Measurements from ENCODE around the gene FAHD1. TPM values are rescaled to one million over a fixed set of nuclear protein-coding genes. Genes with fewer than 3 reads are reported as not detected.

Gene FAHD1
- total and polyA plus RNA-seq, 2 experiments from 2014 or later: 39.7 to 40.9 TPM

DNA sequence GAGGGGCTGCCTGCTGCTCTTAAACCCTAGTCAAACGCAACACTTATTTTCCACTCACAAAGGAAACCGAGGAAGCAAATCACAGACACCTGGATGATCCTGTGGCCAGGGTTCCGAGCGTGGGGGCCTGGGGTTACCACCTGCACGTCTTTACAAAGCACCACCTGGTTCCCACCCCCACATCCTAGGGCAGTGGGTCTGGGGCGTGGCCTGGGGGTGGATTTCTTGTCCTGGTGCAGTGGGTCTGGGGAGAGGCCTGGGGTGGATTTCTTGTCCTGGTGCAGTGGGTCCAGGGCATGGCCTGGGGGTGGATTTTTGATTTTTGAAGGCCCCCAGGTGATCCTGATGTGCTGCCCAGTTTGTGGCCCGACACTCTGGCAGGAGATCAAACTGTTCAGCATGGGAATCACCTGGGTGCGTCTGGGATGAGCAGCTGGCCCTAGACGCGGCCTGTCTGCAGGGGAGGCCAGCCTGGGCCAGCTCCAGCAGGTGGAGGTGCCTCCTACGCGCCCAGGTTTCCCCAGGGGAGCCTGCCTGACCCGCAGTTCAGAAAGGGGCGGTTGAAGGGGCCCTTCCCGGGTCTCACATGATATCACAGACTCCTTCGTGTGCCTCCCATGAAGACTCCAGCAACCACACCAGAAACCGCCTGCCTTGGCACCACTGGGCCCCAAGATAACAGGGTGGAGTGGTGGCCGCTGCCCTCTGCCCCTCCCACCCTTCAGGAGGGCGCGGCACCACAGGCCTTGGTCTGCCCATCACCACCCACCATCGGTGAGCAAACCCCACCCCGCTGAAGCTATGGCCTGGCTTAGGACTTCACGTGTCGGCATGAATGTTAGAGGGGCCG is 6.7 kb upstream of the FAHD1 start:
- 85% methylated on average over 24 to 25 of the region's 25 CpGs for WGBS, 2 experiments (ENCODE audit: low coverage in 1 of 2, low lambda C conversion rate in 2 of 2, missing lambda C conversion rate in 2 of 2)
- no peaks in the 10 kb centered on the region for H3F3A ChIP-seq (ENCODE audit: insufficient read depth)
- in situ Hi-C loops (cut with MboI): no loop called here

DNA sequence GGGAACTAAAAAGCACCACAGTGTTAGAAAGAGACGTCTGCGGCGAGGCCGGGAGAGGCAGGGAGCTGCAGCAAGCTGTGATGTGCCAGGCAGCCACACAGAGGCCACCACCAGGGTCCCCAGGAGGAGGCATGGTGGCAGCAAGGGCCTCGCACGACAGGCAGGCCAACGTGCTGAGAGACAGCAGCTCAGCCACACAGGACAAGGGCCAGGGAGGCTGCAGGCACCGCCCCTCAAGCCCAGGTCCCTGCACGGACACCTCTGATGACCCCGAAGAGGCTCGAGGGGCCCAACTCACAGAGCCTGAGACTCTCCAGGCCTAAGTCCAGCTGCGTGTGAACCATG is 6.1 kb upstream of the FAHD1 start:
- in situ Hi-C loops (cut with MboI): no loop called here
- Histone ChIP-seq H3K36me3 (ENCODE audit: low read depth) (no peaks in the 10 kb centered on the region; the same call in 1 of the 2 replicates), H4K20me1 (ENCODE audit: insufficient read depth) (no peaks in the 10 kb centered on the region), H3K27ac (no peak overlapping the region), H3K4me3 (no peak overlapping the region), H2AFZ (no peak overlapping the region), H3F3A (ENCODE audit: insufficient read depth) (no peaks in the 10 kb centered on the region), H3K9ac (no peak overlapping the region), H3K4me2 (ENCODE audit: unreplicated experiment) (no peak overlapping the region), H3K27me3 (replicated peaks; ENCODE audit: insufficient read depth) (no peaks in the 10 kb centered on the region), H3K9me3 (ENCODE audit: low read depth) (no peaks in the 10 kb centered on the region), H3K9me2 (ENCODE audit: insufficient read depth) (no peaks in the 10 kb centered on the region), H3K4me1 (ENCODE audit: insufficient read depth) (no peaks in the 10 kb centered on the region), H3K79me2 (ENCODE audit: insufficient read depth) (peaks cover 26% of the 10 kb centered on the region)
- DNase-seq: no peak
- TF ChIP-seq EZH2 (IDR thresholded peaks at IDR 0.05; ENCODE audit: insufficient read depth, poor library complexity, severe bottlenecking): no peak
- TF ChIP-seq EZH2phosphoT487 (IDR thresholded peaks at IDR 0.05; ENCODE audit: insufficient read depth, low read depth): no peak
- WGBS, 2 experiments (ENCODE audit: low coverage in 1 of 2, low lambda C conversion rate in 2 of 2, missing lambda C conversion rate in 2 of 2): 92 to 94% methylated on average over 12 of the region's 12 CpGs

More for the DNA sequence above, 6.7 kb upstream of the FAHD1 start:
- no peak overlapping the region for H3K27ac ChIP-seq
- H3K27me3 ChIP-seq (replicated peaks; ENCODE audit: insufficient read depth): no peaks in the 10 kb centered on the region
- H3K9me3 ChIP-seq (ENCODE audit: low read depth): no peaks in the 10 kb centered on the region
- H2AFZ ChIP-seq: no peak overlapping the region
- peaks cover 21% of the 10 kb centered on the region for H3K79me2 ChIP-seq (ENCODE audit: insufficient read depth)
- no peak overlapping the region for H3K4me2 ChIP-seq (ENCODE audit: unreplicated experiment)
- no peak for DNase-seq
- no peaks in the 10 kb centered on the region for H3K9me2 ChIP-seq (ENCODE audit: insufficient read depth)
- no peaks in the 10 kb centered on the region for H3K4me1 ChIP-seq (ENCODE audit: insufficient read depth)
- H4K20me1 ChIP-seq (ENCODE audit: insufficient read depth): no peaks in the 10 kb centered on the region
- no peaks in the 10 kb centered on the region; the same call in 1 of the 2 replicates for H3K36me3 ChIP-seq (ENCODE audit: low read depth)
- TF ChIP-seq EZH2 (IDR thresholded peaks at IDR 0.05; ENCODE audit: insufficient read depth, poor library complexity, severe bottlenecking) (no peak), EZH2phosphoT487 (IDR thresholded peaks at IDR 0.05; ENCODE audit: insufficient read depth, low read depth) (no peak)
- H3K9ac ChIP-seq: no peak overlapping the region
- no peak overlapping the region for H3K4me3 ChIP-seq

DNA sequence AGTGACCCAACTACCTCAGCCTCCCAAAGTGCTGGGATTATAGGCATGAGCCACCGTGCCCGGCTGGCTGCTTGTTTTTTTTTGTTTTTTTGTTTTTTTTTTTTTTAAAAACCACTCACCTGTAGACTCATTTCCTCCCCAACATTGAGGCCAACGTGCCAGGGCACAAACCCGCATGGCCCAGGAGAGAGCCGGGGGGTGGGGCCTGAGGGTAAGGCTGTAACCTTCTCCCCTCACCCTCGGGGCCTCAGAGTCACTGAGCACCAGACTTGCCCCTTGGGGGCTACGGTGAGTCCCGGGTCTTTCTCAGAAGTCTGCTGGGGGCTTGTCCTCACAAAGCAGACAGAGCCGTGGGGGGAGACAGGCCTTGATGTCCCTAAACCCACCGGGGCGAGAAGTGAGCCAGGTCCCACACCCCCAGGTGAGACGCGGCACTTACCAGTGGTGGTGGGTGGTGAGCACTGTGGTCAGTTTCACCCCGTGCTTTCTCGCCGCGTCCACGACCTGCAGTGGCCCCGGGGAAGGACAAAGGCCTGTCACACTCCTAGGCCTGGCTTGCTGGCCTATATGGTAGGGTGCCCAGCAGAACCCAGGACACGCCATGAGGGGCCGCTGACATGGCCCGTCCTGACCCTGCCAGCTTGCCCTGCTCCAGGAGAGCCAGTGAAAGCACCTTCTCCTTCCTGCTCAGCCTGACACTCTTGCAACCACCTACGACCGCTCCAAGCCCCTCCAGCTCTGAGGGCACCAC is 5.0 kb upstream of the FAHD1 start:
- Histone ChIP-seq H3F3A (ENCODE audit: insufficient read depth) (no peaks in the 10 kb centered on the region), H3K4me3 (no peak overlapping the region), H3K36me3 (ENCODE audit: low read depth) (no peaks in the 10 kb centered on the region), H3K9me2 (ENCODE audit: insufficient read depth) (no peaks in the 10 kb centered on the region), H3K9me3 (ENCODE audit: low read depth) (no peaks in the 10 kb centered on the region), H3K4me2 (ENCODE audit: unreplicated experiment) (no peak overlapping the region), H3K79me2 (ENCODE audit: insufficient read depth) (peaks cover 26% of the 10 kb centered on the region), H3K27ac (no peak overlapping the region), H3K9ac (no peak overlapping the region), H3K27me3 (replicated peaks; ENCODE audit: insufficient read depth) (no peaks in the 10 kb centered on the region), H4K20me1 (ENCODE audit: insufficient read depth) (no peaks in the 10 kb centered on the region), H3K4me1 (ENCODE audit: insufficient read depth) (no peaks in the 10 kb centered on the region), H2AFZ (no peak overlapping the region)
- no peak for TF ChIP-seq EZH2phosphoT487 (IDR thresholded peaks at IDR 0.05; ENCODE audit: insufficient read depth, low read depth)
- no peak for TF ChIP-seq EZH2 (IDR thresholded peaks at IDR 0.05; ENCODE audit: insufficient read depth, poor library complexity, severe bottlenecking)
- in situ Hi-C loops (cut with MboI): no loop called here
- no peak for DNase-seq
- WGBS, 2 experiments (ENCODE audit: low coverage in 1 of 2, low lambda C conversion rate in 2 of 2, missing lambda C conversion rate in 2 of 2): 93 to 94% methylated on average over 21 to 24 of the region's 24 CpGs

DNA sequence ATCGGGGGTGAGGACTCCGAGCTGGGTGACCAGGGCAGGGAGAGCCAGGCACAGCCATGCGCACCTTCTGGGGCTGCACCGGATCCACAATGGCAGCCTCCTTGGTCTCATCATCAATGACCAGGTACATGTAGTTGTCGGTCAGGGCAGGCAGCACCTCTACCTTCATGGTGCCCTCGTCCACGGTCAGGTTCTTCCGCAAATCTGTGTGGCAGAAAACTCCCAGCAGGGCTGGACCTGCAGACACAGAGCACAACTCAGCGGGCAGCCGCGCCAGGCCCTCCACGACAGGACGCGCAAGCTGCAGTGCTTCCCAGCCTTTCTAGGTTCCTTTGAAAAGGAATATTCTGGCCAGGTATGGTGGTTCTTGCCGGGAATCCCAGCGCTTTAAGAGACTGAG is 4.2 kb upstream of the FAHD1 start:
- H3K9me3 ChIP-seq (ENCODE audit: low read depth): no peaks in the 10 kb centered on the region
- no peak overlapping the region for H2AFZ ChIP-seq
- no peaks in the 10 kb centered on the region for H4K20me1 ChIP-seq (ENCODE audit: insufficient read depth)
- no peaks in the 10 kb centered on the region for H3K4me1 ChIP-seq (ENCODE audit: insufficient read depth)
- TF ChIP-seq EZH2 (IDR thresholded peaks at IDR 0.05; ENCODE audit: insufficient read depth, poor library complexity, severe bottlenecking) (no peak), EZH2phosphoT487 (IDR thresholded peaks at IDR 0.05; ENCODE audit: insufficient read depth, low read depth) (no peak)
- H3K79me2 ChIP-seq (ENCODE audit: insufficient read depth): peaks cover 30% of the 10 kb centered on the region
- no peaks in the 10 kb centered on the region for H3K9me2 ChIP-seq (ENCODE audit: insufficient read depth)
- H3K27me3 ChIP-seq (replicated peaks; ENCODE audit: insufficient read depth): no peaks in the 10 kb centered on the region
- in situ Hi-C loops (cut with MboI): no loop called here
- no peak overlapping the region for H3K9ac ChIP-seq
- no peak overlapping the region for H3K4me2 ChIP-seq (ENCODE audit: unreplicated experiment)
- H3F3A ChIP-seq (ENCODE audit: insufficient read depth): 0 out of 2 replicates have a peak, but pooled peaks cover 3% of the 10 kb centered on the region
- DNase-seq: no peak
- H3K36me3 ChIP-seq (ENCODE audit: low read depth): no peaks in the 10 kb centered on the region
- 92 to 94% methylated on average over 16 of the region's 16 CpGs for WGBS, 2 experiments (ENCODE audit: low coverage in 1 of 2, low lambda C conversion rate in 2 of 2, missing lambda C conversion rate in 2 of 2)
- no peak overlapping the region for H3K4me3 ChIP-seq
- H3K27ac ChIP-seq: no peak overlapping the region

Data from GM23248 (cell line).